HCT116 (cell line): Measurements from ENCODE around the gene MAGEA2.
"Not testable (repeated sequence)": the region's sequence is repeated elsewhere in the genome, so short reads cannot be mapped to it uniquely, and the experiment has no call there.

Source experiments
- CEBPB ChIP-seq: IDR thresholded peaks from 2 replicates; pipeline ENCODE4 v1.6.1; 2012; ENCODE audit warnings: low read depth
- CTCF ChIP-seq, 3 experiments: fragments of 200-600 bp in 1 of 3; sonication (generic) in 1 of 3; IDR thresholded peaks in 2 of 3; conservative IDR thresholded peaks in 1 of 3; 2 replicates each; pipeline ENCODE4 v1.5.1; 2012 to 2017; ENCODE audit warnings: low read depth in 2 of 3, low read length in 2 of 3, antibody characterized with exemption in 1 of 3, borderline replicate concordance in 1 of 3, control low read depth in 1 of 3, mild to moderate bottlenecking in 1 of 3, mixed read lengths in 1 of 3, mixed run types in 1 of 3, moderate library complexity in 1 of 3; ENCODE audit not compliant: insufficient read depth in 1 of 3
- EZH2phosphoT487 ChIP-seq: fragments of 200-600 bp; IDR thresholded peaks from 2 replicates; pipeline ENCODE4 v1.6.1; 2018; ENCODE audit warnings: antibody characterized with exemption, borderline replicate concordance
- POLR2A ChIP-seq: IDR thresholded peaks from 2 replicates; pipeline ENCODE4 v1.7.0; 2011; ENCODE audit warnings: borderline replicate concordance; ENCODE audit not compliant: insufficient read depth, insufficient read length; ENCODE audit errors: extremely low read depth
- RAD21 ChIP-seq: IDR thresholded peaks from 2 replicates; pipeline ENCODE4 v1.6.1; 2012; ENCODE audit warnings: low read depth, mild to moderate bottlenecking
- TF ChIP-seq, protein P1 (sequence below): IDR thresholded peaks from 2 replicates; pipeline ENCODE4 v1.6.1; 2012

DNA sequence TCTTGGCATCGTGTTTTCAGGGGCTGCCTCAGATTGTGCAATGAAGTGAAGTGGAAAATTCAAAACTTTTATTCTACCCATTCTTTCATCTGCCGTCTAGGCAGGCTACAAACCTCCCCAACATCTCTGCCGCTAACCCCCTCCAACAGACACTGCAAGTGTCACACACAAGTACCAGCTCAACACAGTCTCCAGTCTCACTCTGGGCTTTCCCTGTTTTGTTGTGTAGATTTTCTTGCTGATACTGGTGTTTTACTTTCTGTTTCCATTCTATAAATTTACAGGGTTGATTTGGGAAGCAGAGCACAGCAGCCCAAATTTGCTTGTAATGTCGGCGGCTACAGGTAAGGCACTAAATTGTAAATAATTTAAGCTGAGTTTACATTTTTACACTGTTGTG is 1.2 kb upstream of the MAGEA2 start:
- TF ChIP-seq CTCF (IDR thresholded peaks at IDR 0.05 in 2 of 3, conservative IDR thresholded peaks at IDR 0.05 in 1 of 3; ENCODE audit: borderline replicate concordance in 1 of 3, insufficient read depth in 1 of 3, low read depth in 2 of 3, low read length in 2 of 3); POLR2A; EZH2phosphoT487; CEBPB; RAD21: not testable (repeated sequence)
- TF ChIP-seq, protein P1, sequence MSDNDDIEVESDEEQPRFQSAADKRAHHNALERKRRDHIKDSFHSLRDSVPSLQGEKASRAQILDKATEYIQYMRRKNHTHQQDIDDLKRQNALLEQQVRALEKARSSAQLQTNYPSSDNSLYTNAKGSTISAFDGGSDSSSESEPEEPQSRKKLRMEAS, result not testable (repeated sequence)
